ENCODE measurements around the gene SACS.

The SACS gene

GRCh38 chr13:23399347-23399746 lies 34.2 kb downstream of the SACS start:
- H3K4me1 ChIP-seq (ENCODE audit: insufficient read depth, poor library complexity, severe bottlenecking): no peaks in the 10 kb centered on the region
- no peak for DNase-seq (ENCODE audit: low spot score)
- no peak for ATAC-seq (ENCODE audit: low read depth)
- no peak for TF ChIP-seq CTCF (IDR thresholded peaks at IDR 0.05; ENCODE audit: poor library complexity, severe bottlenecking)
- H3K4me3 ChIP-seq (ENCODE audit: severe bottlenecking): no peak overlapping the region
- no peaks in the 10 kb centered on the region for H3K27me3 ChIP-seq (ENCODE audit: insufficient read depth, poor library complexity, severe bottlenecking)
- no peak overlapping the region for H3K27ac ChIP-seq (ENCODE audit: poor library complexity, severe bottlenecking)
- H3K36me3 ChIP-seq (ENCODE audit: low read depth): no peaks in the 10 kb centered on the region
- H3K9me3 ChIP-seq (ENCODE audit: severe bottlenecking): peaks cover 3% of the 10 kb centered on the region

GRCh38 chr13:23394821-23395220 lies 38.7 kb downstream of the SACS start:
- no peak overlapping the region for H3K4me3 ChIP-seq (ENCODE audit: severe bottlenecking)
- peaks cover 3% of the 10 kb centered on the region for H3K9me3 ChIP-seq (ENCODE audit: severe bottlenecking)
- no peaks in the 10 kb centered on the region for H3K36me3 ChIP-seq (ENCODE audit: low read depth)
- no peak for TF ChIP-seq CTCF (IDR thresholded peaks at IDR 0.05; ENCODE audit: poor library complexity, severe bottlenecking)
- no peak for ATAC-seq (ENCODE audit: low read depth)
- H3K27me3 ChIP-seq (ENCODE audit: insufficient read depth, poor library complexity, severe bottlenecking): no peaks in the 10 kb centered on the region
- no peaks in the 10 kb centered on the region for H3K4me1 ChIP-seq (ENCODE audit: insufficient read depth, poor library complexity, severe bottlenecking)
- no peak for DNase-seq (ENCODE audit: low spot score)
- H3K27ac ChIP-seq (ENCODE audit: poor library complexity, severe bottlenecking): no peak overlapping the region

GRCh38 chr13:23392925-23393645 lies 40.4 kb downstream of the SACS start:
- TF ChIP-seq CTCF (IDR thresholded peaks at IDR 0.05; ENCODE audit: poor library complexity, severe bottlenecking): no peak
- Histone ChIP-seq H3K27me3 (ENCODE audit: insufficient read depth, poor library complexity, severe bottlenecking) (no peaks in the 10 kb centered on the region), H3K36me3 (ENCODE audit: low read depth) (no peaks in the 10 kb centered on the region), H3K4me3 (ENCODE audit: severe bottlenecking) (no peak overlapping the region), H3K4me1 (ENCODE audit: insufficient read depth, poor library complexity, severe bottlenecking) (no peaks in the 10 kb centered on the region), H3K27ac (ENCODE audit: poor library complexity, severe bottlenecking) (no peak overlapping the region), H3K9me3 (ENCODE audit: severe bottlenecking) (no peaks in the 10 kb centered on the region)
- ATAC-seq (ENCODE audit: low read depth) (no peak), DNase-seq (ENCODE audit: low spot score) (no peak)

GRCh38 chr13:23392313-23392712 lies 41.2 kb downstream of the SACS start:
- Histone ChIP-seq H3K9me3 (ENCODE audit: severe bottlenecking) (no peaks in the 10 kb centered on the region), H3K27ac (ENCODE audit: poor library complexity, severe bottlenecking) (no peak overlapping the region), H3K4me3 (ENCODE audit: severe bottlenecking) (no peak overlapping the region), H3K36me3 (ENCODE audit: low read depth) (no peaks in the 10 kb centered on the region), H3K27me3 (ENCODE audit: insufficient read depth, poor library complexity, severe bottlenecking) (no peaks in the 10 kb centered on the region), H3K4me1 (ENCODE audit: insufficient read depth, poor library complexity, severe bottlenecking) (no peaks in the 10 kb centered on the region)
- DNase-seq (ENCODE audit: low spot score) (no peak), ATAC-seq (ENCODE audit: low read depth) (no peak)
- TF ChIP-seq CTCF (IDR thresholded peaks at IDR 0.05; ENCODE audit: poor library complexity, severe bottlenecking): no peak

GRCh38 chr13:23391752-23392151 lies 41.8 kb downstream of the SACS start:
- H3K36me3 ChIP-seq (ENCODE audit: low read depth): no peaks in the 10 kb centered on the region
- TF ChIP-seq CTCF (IDR thresholded peaks at IDR 0.05; ENCODE audit: poor library complexity, severe bottlenecking): no peak
- H3K27ac ChIP-seq (ENCODE audit: poor library complexity, severe bottlenecking): no peak overlapping the region
- H3K27me3 ChIP-seq (ENCODE audit: insufficient read depth, poor library complexity, severe bottlenecking): no peaks in the 10 kb centered on the region
- H3K4me1 ChIP-seq (ENCODE audit: insufficient read depth, poor library complexity, severe bottlenecking): no peaks in the 10 kb centered on the region
- ATAC-seq (ENCODE audit: low read depth): no peak
- H3K9me3 ChIP-seq (ENCODE audit: severe bottlenecking): no peaks in the 10 kb centered on the region
- H3K4me3 ChIP-seq (ENCODE audit: severe bottlenecking): no peak overlapping the region
- no peak for DNase-seq (ENCODE audit: low spot score)

All from RWPE2 (cell line).